GM23248 (cell line): Measurements from ENCODE around the gene NPY.

Experiments used
- EZH2 ChIP-seq: fragments of 200-600 bp; sonication (generic); IDR thresholded peaks from 2 replicates; pipeline ENCODE4 v1.6.1; 2018; ENCODE audit warnings: antibody characterized with exemption, mild to moderate bottlenecking; ENCODE audit not compliant: insufficient read depth, poor library complexity, severe bottlenecking
- EZH2phosphoT487 ChIP-seq: fragments of 200-600 bp; sonication (generic); IDR thresholded peaks from 2 replicates; pipeline ENCODE4 v1.6.1; 2018; ENCODE audit warnings: antibody characterized with exemption, moderate library complexity, mild to moderate bottlenecking, low read depth; ENCODE audit not compliant: insufficient read depth

DNA sequence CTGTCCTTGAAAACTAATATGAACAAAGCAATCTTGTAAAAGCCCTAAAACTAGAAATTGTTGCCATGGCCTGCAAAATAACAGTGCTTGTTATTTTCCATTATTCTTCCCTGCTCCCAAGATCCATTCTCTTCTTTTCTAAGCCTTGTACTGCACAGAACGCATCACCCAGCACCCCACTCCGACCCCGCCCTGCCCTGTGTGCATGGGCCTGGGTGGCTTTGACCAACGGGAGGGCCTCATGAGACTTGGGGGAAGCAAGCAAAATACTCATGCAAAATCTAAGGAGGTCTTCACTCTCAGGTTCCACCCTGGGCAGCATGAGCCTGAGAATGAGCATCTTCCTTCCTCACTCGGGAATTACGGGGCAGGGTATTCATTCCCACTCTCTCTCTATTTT is 32.4 kb downstream of the NPY start:
- TF ChIP-seq EZH2 = no peak
- no peak for TF ChIP-seq EZH2phosphoT487
